GM18498 (cell line): ENCODE measurements around the gene TRAPPC2L.

Experiments
- ATAC-seq: cut with Tn5 transposase; IDR thresholded peaks from one replicate; pipeline ENCODE4 v1.9.1; 2021; ENCODE audit warnings: mild to moderate bottlenecking, moderate library complexity; ENCODE audit not compliant: unreplicated experiment

The TRAPPC2L gene

GRCh38 chr16:88839026-88839529, 17.8 kb upstream of the TRAPPC2L start:
- no peak for ATAC-seq

GRCh38 chr16:88839745-88840599, 17.0 kb upstream of the TRAPPC2L start:
- no peak for ATAC-seq

- no peak for ATAC-seq
Observed at GRCh38 chr16:88840600-88841215, 16.2 kb upstream of the TRAPPC2L start.

GRCh38 chr16:88841521-88842307, 15.2 kb upstream of the TRAPPC2L start:
- ATAC-seq = no peak

GRCh38 chr16:88842308-88842756, 14.6 kb upstream of the TRAPPC2L start:
- ATAC-seq = no peak

- no peak for ATAC-seq
Observed at GRCh38 chr16:88842806-88843205, 14.1 kb upstream of the TRAPPC2L start.

GRCh38 chr16:88843256-88843655, 13.7 kb upstream of the TRAPPC2L start:
- ATAC-seq = no peak

- no peak for ATAC-seq
Observed at GRCh38 chr16:88844419-88845036, 12.4 kb upstream of the TRAPPC2L start.

- no peak for ATAC-seq
Observed at GRCh38 chr16:88846088-88846487, 10.8 kb upstream of the TRAPPC2L start.

- ATAC-seq = no peak
Observed at GRCh38 chr16:88847654-88848053, 9.3 kb upstream of the TRAPPC2L start.

GRCh38 chr16:88848557-88848956, 8.4 kb upstream of the TRAPPC2L start:
- ATAC-seq = no peak

- ATAC-seq = no peak
Observed at GRCh38 chr16:88850531-88851199, 6.3 kb upstream of the TRAPPC2L start.

- no peak for ATAC-seq
Observed at GRCh38 chr16:88851616-88852015, 5.3 kb upstream of the TRAPPC2L start.

GRCh38 chr16:88853325-88853941, 3.5 kb upstream of the TRAPPC2L start:
- no peak for ATAC-seq

GRCh38 chr16:88854306-88855111, 2.4 kb upstream of the TRAPPC2L start:
- ATAC-seq = no peak

- no peak for ATAC-seq
Observed at GRCh38 chr16:88855176-88855575, 1.8 kb upstream of the TRAPPC2L start.

GRCh38 chr16:88855736-88856121, 1.2 kb upstream of the TRAPPC2L start:
- ATAC-seq = no peak

GRCh38 chr16:88856122-88856827, 652 bp upstream of the TRAPPC2L start:
- ATAC-seq = no peak
